ENCODE data around the gene ACOXL. TPM values are rescaled to one million over a fixed set of nuclear protein-coding genes. Genes with fewer than 3 reads are reported as not detected.

ACOXL gene
- total RNA-seq, 2 experiments from 2014 or later: not detected

DNA sequence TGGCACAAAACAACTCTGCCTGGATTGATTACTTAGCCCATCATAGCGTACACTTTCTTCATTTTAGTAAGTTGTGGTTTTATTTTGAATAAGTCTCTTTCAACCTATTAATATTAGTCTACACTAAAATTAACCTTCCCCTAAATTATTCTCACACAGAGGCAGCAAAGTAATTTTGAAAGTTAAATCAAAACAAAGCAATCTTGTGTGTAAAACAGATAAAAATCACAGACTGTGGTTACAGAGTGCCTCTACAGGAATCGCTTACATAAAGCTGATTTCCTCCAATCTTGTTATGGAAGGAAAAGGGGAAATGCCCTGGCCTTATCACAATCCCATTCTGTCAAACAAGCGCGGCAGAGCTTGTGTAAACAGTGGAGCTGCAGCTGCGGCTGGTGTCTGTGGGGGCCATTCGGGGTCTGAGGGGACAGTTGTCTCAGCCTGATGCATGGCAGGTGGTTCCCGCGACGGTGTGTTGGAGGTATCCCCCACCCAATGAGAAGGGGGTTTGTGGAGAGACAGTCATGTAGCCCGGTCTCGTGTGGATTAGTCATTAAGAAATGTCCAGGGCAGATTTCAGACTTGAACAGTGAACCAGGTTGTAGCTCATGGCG is 430.5 kb downstream of the ACOXL start:
- H3K36me3 Mint-ChIP-seq: peaks cover 17% of the 10 kb centered on the region
- H3K9me3 Mint-ChIP-seq: no peaks in the 10 kb centered on the region
- POLR2A ChIA-PET: no interaction called here
- H3K27ac Mint-ChIP-seq: no peak overlapping the region
- ATAC-seq (ENCODE audit: low read depth) (no peak), DNase-seq (no peak)
- H3K4me3 Mint-ChIP-seq: no peak overlapping the region
- H3K4me1 Mint-ChIP-seq: peaks cover 25% of the 10 kb centered on the region
- H3K27me3 Mint-ChIP-seq: no peaks in the 10 kb centered on the region

- DNase-seq (no peak), ATAC-seq (ENCODE audit: low read depth) (no peak)
- Mint-ChIP-seq H3K27me3 (no peaks in the 10 kb centered on the region), H3K4me3 (no peak overlapping the region), H3K4me1 (peaks cover 27% of the 10 kb centered on the region), H3K9me3 (no peaks in the 10 kb centered on the region), H3K36me3 (peaks cover 14% of the 10 kb centered on the region), H3K27ac (no peak overlapping the region)
- POLR2A ChIA-PET: no interaction called here
These were observed 431.7 kb downstream of the ACOXL start for GRCh38 chr2:111164078-111164477.

- peaks cover 16% of the 10 kb centered on the region for H3K36me3 Mint-ChIP-seq
- DNase-seq (no peak), ATAC-seq (ENCODE audit: low read depth) (no peak)
- no peaks in the 10 kb centered on the region for H3K9me3 Mint-ChIP-seq
- peaks cover 4% of the 10 kb centered on the region for H3K27me3 Mint-ChIP-seq
- H3K4me3 Mint-ChIP-seq: no peak overlapping the region
- H3K27ac Mint-ChIP-seq: no peak overlapping the region
- POLR2A ChIA-PET: no interaction called here
- peaks cover 26% of the 10 kb centered on the region for H3K4me1 Mint-ChIP-seq
These were observed 432.7 kb downstream of the ACOXL start for GRCh38 chr2:111165084-111165483.

- peaks cover 11% of the 10 kb centered on the region for H3K27me3 Mint-ChIP-seq
- DNase-seq: no peak
These were observed 433.7 kb downstream of the ACOXL start for GRCh38 chr2:111166115-111166514.

DNA sequence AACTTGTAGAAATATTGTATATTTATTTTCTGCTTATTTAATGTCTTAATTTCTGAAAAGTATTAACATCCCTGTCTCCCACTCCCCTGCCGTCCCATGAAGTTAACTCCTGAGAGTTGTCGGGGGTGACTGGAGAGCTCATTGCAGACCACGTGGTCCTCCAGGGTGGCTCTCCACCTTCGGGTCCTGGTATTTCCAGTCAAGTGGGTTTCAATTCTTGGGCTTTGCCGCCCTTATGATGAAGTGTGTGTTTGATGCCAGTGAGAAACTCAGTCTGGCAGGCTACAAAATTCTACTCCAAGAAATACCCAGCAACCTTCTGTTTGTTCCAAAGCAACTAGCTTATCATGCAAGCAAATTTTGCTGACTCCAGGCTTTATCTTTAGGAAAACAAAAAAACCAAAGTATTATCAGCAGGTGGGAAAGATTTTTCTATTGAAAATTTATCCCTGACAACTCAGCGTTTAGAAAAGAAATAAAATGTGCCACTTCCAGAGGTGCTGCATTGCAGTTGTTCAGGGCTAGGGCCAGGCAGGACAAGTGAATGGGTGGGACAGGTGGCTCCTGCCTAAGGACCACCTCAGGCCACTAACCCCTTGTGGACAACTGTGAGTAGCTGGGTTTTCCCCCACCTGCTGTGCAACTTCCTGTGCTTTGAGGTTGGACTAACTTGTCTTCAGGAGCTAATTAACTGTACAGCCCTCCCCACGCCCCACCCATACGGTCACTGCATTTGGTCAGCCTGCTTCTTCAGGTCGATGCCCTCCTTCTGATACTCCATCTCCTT is 434.9 kb downstream of the ACOXL start:
- no peak for ATAC-seq (ENCODE audit: low read depth)
- peaks cover 23% of the 10 kb centered on the region for H3K4me1 Mint-ChIP-seq
- peaks cover 18% of the 10 kb centered on the region for H3K27me3 Mint-ChIP-seq
- no peak for DNase-seq
- POLR2A ChIA-PET: no interaction called here
- no peak overlapping the region for H3K4me3 Mint-ChIP-seq
- peaks cover 10% of the 10 kb centered on the region for H3K36me3 Mint-ChIP-seq
- H3K9me3 Mint-ChIP-seq: no peaks in the 10 kb centered on the region
- H3K27ac Mint-ChIP-seq: no peak overlapping the region

More at GRCh38 chr2:111166115-111166514, 433.7 kb downstream of the ACOXL start:
- Mint-ChIP-seq H3K9me3 (no peaks in the 10 kb centered on the region), H3K36me3 (peaks cover 13% of the 10 kb centered on the region), H3K27ac (no peak overlapping the region), H3K4me1 (peaks cover 23% of the 10 kb centered on the region), H3K4me3 (no peak overlapping the region)
- POLR2A ChIA-PET: no interaction called here
- ATAC-seq (ENCODE audit: low read depth): no peak

GRCh38 chr2:111167863-111168162 is 435.4 kb downstream of the ACOXL start:
- Mint-ChIP-seq H3K36me3 (peaks cover 8% of the 10 kb centered on the region), H3K4me3 (no peak overlapping the region), H3K9me3 (no peaks in the 10 kb centered on the region), H3K27me3 (peaks cover 18% of the 10 kb centered on the region), H3K27ac (no peak overlapping the region), H3K4me1 (peaks cover 18% of the 10 kb centered on the region)
- no peak for ATAC-seq (ENCODE audit: low read depth)
- DNase-seq: no peak
- POLR2A ChIA-PET: no interaction called here

Other genes starting within 250 kb of the ACOXL start
- gene RGPD6, start 155.4 kb upstream of the ACOXL start, total RNA-seq: 10 to 100 TPM in 1 of 2 experiments, 1 to 10 TPM in 1; 6.3 to 15.5 TPM
- gene BUB1, start 54.5 kb upstream of the ACOXL start, total RNA-seq: 10 to 100 TPM; 89.3 to 91.9 TPM

Measured in activated naive CD8-positive, alpha-beta T cell treated with anti-CD3 and anti-CD28 coated beads, Interleukin-2, amount 10 ng/mL, durations not matched to agents 7 days and 5 days (primary cell).